Activated gamma-delta T cell (primary cell): ENCODE measurements around the gene S1PR2.

Experiments
- DNase-seq: peaks from one replicate; lab custom pipeline; 2025; lab: John Stamatoyannopoulos, UW
- total RNA-seq, 2 donors: gene quantifications; one replicate each; lab custom pipeline; 2026; lab: John Stamatoyannopoulos, UW

The S1PR2 gene, protein sequence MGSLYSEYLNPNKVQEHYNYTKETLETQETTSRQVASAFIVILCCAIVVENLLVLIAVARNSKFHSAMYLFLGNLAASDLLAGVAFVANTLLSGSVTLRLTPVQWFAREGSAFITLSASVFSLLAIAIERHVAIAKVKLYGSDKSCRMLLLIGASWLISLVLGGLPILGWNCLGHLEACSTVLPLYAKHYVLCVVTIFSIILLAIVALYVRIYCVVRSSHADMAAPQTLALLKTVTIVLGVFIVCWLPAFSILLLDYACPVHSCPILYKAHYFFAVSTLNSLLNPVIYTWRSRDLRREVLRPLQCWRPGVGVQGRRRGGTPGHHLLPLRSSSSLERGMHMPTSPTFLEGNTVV
- total RNA-seq: 9.8 to 17.6 reads per million in 2 donors

GRCh38 chr19:10230861-10231611 lies at the start of gene S1PR2:
TSS of gene S1PR2 (minus strand) at chr19:10231331. CDS start at chr19:10224905, 6,426 bp downstream.
- DNase-seq: peak; percentile 69

GRCh38 chr19:10279737-10280442 lies 48.8 kb upstream of the S1PR2 start:
- no peak for DNase-seq

GRCh38 chr19:10278935-10279334 lies 47.8 kb upstream of the S1PR2 start:
- no peak for DNase-seq

- DNase-seq: no peak
Measured at GRCh38 chr19:10277795-10278589, 46.9 kb upstream of the S1PR2 start.

DNA sequence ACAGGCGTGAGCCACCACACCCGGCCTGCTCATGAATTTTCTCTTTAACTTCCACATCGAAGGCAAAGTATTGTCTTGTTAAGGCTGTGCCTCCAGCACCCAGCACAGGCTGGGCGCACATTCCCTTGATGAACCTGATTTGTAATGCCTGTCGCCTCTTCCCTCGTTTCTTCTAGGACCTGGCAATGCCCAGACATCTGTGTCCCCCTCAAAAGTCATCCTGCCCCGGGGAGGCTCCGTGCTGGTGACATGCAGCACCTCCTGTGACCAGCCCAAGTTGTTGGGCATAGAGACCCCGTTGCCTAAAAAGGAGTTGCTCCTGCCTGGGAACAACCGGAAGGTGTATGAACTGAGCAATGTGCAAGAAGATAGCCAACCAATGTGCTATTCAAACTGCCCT lies 43.5 kb upstream of the S1PR2 start:
- DNase-seq: no peak

DNA sequence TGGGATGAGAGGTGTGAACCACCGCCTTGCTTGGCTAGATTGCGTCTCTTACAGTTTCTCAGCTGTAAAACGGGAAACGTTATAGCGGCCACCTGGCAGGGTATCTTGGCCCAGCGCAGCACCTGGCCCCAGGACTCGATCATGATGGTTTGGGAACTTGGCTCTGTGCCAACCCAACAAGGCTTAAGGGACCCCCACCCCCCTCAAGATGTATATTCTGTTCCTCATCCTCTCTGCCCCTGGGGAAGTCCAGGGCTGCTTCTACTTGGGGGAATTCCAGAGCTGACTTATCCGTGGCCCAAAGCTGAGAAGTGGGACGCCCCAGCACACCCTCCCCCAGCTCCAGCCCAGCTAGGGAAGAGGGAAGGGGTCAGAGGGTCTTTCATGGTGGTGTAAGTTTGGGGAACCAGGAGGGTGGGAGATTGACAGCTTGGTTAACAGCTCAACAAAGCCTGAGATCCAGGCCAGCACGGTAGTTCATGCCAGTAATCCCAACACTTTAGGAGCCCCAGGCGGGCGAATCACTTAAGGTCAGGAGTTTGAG lies 40.5 kb upstream of the S1PR2 start:
- DNase-seq: no peak

DNA sequence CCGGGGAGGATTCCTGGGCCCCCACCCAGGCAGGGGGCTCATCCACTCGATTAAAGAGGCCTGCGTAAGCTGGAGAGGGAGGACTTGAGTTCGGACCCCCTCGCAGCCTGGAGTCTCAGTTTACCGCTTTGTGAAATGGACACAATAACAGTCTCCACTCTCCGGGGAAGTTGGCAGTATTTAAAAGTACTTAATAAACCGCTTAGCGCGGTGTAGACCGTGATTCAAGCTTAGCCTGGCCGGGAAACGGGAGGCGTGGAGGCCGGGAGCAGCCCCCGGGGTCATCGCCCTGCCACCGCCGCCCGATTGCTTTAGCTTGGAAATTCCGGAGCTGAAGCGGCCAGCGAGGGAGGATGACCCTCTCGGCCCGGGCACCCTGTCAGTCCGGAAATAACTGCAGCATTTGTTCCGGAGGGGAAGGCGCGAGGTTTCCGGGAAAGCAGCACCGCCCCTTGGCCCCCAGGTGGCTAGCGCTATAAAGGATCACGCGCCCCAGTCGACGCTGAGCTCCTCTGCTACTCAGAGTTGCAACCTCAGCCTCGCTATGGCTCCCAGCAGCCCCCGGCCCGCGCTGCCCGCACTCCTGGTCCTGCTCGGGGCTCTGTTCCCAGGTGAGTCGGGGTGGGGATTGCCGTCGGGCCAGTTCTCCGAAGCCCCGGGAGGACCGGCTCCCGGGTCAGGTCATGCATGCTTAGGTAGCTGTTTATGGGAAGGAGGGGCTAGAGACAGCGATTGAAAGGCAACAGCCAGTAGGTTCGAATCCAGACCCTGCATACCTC lies 39.7 kb upstream of the S1PR2 start, which contains the start of gene ICAM1:
Gene ICAM1, plus strand, starts transcription at position 505 of the 779 bp plus-strand sequence. Its CDS starts 40 bp downstream, at position 545.
- DNase-seq: peak; percentile 51

GRCh38 chr19:10270180-10270615 lies 39.1 kb upstream of the S1PR2 start:
- peak; percentile 69 for DNase-seq

- peak; percentile 68 for DNase-seq
Measured at GRCh38 chr19:10269333-10270179, 38.4 kb upstream of the S1PR2 start.

DNA sequence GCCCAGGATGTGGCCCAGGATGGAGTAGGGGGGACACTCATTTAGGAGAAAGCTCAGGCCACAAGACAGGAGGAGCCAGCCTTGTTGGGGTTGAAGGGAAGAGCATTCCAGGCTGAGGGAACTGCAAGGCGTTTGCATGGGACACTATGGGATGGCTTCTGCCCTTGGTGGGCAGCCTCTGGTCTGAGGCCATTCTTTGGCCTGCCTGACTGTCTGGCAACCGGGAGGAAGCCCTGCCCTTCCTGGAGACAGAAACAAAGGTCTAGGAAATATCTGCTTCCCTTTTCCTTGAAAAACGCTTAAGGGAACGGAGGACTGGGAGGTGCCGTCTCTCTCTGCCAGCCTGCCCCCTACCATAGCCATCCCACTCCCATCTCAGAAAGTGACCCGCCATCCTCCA lies 36.9 kb upstream of the S1PR2 start:
- no peak for DNase-seq

- DNase-seq: no peak
Measured at GRCh38 chr19:10266706-10267105, 35.6 kb upstream of the S1PR2 start.

DNA sequence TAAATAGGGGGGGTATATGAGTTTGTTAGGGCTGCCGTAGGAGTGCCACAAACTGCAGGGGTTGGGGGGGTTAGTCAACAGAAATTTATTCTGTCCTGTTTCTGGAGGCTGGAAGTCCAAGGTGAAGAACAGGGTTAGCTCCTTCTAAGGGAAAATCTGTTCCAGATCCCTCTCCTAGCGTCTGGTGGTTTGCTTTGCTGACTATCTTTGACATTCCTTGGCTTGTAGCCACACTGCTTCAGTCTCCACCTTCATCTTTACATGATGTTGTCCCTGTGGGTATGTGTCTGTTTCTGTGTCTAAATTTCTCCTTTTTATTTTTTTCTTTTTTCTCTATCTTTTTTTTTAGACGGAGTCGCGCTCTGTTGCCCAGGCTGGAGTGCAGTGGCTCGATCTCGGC lies 31.6 kb upstream of the S1PR2 start:
- DNase-seq: no peak

GRCh38 chr19:10260141-10260584 lies 29.0 kb upstream of the S1PR2 start:
- no peak for DNase-seq

GRCh38 chr19:10259162-10259905 lies 28.2 kb upstream of the S1PR2 start:
- DNase-seq: no peak

DNA sequence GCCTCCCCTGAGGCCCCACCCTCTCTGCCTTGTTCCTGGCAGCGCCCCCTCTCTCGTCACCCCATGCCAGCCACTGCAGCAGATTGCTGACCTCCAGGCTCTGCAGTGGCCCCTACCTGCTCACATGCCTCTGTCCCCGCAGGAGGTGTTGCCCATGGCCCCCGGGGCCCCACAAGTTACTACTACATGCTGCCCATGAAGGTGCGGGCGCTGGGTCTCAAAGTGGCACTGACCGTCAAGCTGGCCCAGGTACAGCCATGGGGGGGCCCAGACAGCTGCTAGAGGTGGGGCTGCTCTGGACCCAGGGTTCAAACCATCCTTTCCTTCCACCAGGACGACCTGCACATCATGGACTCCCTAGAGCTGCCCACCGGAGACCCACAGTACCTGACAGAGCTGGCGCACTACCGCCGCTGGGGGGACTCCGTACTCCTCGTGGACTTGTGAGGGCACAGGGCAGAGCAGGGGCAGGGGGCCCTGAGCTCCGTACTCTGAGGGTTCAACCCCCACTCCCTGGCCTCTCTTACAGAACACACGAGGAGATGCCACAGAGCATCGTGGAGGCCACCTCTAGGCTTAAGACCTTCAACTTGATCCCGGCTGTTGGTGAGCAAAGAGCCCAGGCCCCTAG lies 27.1 kb upstream of the S1PR2 start:
- DNase-seq: no peak

- DNase-seq: no peak
Measured at GRCh38 chr19:10256970-10257615, 26.0 kb upstream of the S1PR2 start.

GRCh38 chr19:10256551-10256950 lies 25.4 kb upstream of the S1PR2 start:
- DNase-seq: no peak

GRCh38 chr19:10255358-10255757 lies 24.2 kb upstream of the S1PR2 start:
- no peak for DNase-seq
